HepG2 (cell line): ENCODE measurements around the gene STAM. TPM values are rescaled to one million over a fixed set of nuclear protein-coding genes. Genes with fewer than 3 reads are reported as not detected.

Experiments used
- ATAC-seq: fragments of 200-7000 bp; cut with Tn5 transposase; 3 replicates; pipeline ENCODE4 v1.9.1; 2020; ENCODE audit warnings: mild to moderate bottlenecking, moderate library complexity
- BruUV-seq: library from RNA; stranded (reverse); fragments of 400-500 nt; replicated peaks from 2 replicates; lab custom pipeline; 2021; lab: Mats Ljungman, UMichigan
- CTCF ChIA-PET: fragments of 300-600 bp; formaldehyde crosslinking; extraction: SDS; loops from one replicate; lab custom pipeline; 2021; ENCODE audit warnings: low total read pairs, inconsistent platforms, low intra/inter-chr PET ratio; lab: Yijun Ruan, JAX
- POLR2A ChIA-PET: fragments of 350-600 bp; sonication (Branson Sonifier 250); formaldehyde crosslinking; loops from one replicate; lab custom pipeline; 2020; ENCODE audit warnings: antibody characterized with exemption, inconsistent platforms; lab: Yijun Ruan, JAX
- DNase-seq: peaks from one replicate; pipeline ENCODE4 v3.0.0-alpha.2; 2015; ENCODE audit warnings: low spot score
- FAIRE-seq: peaks from 3 replicates; lab custom pipeline; 2011; peaks lifted over from hg19 to GRCh38; lab: Jason Lieb, UNC
- H2AFZ ChIP-seq: one replicate; pipeline ENCODE4 v1.6.1; 2011; ENCODE audit warnings: low read length, inconsistent platforms
- H3K27ac ChIP-seq: fragments of 300-600 bp; 3 replicates; pipeline ENCODE4 v1.8.0; 2011; ENCODE audit warnings: mixed run types, mild to moderate bottlenecking, mixed read lengths, low read length, inconsistent platforms; ENCODE audit not compliant: insufficient read depth; ENCODE audit errors: extremely low read length
- H3K27me3 ChIP-seq, 2 experiments: fragments of 200-600 bp in 1 of 2; 2 replicates in 1 of 2; 3 replicates in 1 of 2; pipeline versions ENCODE4 v1.6.0 to v1.8.0; 2011; ENCODE audit warnings: low read length in 2 of 2, mild to moderate bottlenecking in 2 of 2, moderate library complexity in 2 of 2, inconsistent platforms in 1 of 2; ENCODE audit not compliant: insufficient read depth in 2 of 2, control insufficient read depth in 1 of 2
- H3K36me3 ChIP-seq, 2 experiments: fragments of 200-600 bp in 1 of 2; replicated peaks in 1 of 2; 2 replicates in 1 of 2; 3 replicates in 1 of 2; pipeline versions ENCODE4 v1.5.1 to v1.8.0; 2011; ENCODE audit warnings: low read length in 2 of 2, inconsistent platforms in 1 of 2; ENCODE audit not compliant: insufficient read depth in 2 of 2, control insufficient read depth in 1 of 2
- H3K4me1 ChIP-seq: 2 replicates; pipeline ENCODE4 v1.5.1; 2012; ENCODE audit warnings: low read length, inconsistent platforms; ENCODE audit not compliant: insufficient read depth
- H3K4me2 ChIP-seq: 2 replicates; pipeline ENCODE4 v1.6.0; 2011; ENCODE audit warnings: low read depth, low read length, inconsistent platforms
- H3K4me3 ChIP-seq, 3 experiments: fragments of 200-600 bp in 1 of 3; sonication (generic), shearing (Covaris generic) in 1 of 3; replicated peaks in 1 of 3; 2 replicates each; pipeline ENCODE4 v1.5.1; 2011 to 2016; ENCODE audit warnings: low read length in 3 of 3, inconsistent platforms in 2 of 3, low read depth in 2 of 3, mild to moderate bottlenecking in 2 of 3, control low read depth in 1 of 3, mixed read lengths in 1 of 3; ENCODE audit not compliant: insufficient read depth in 1 of 3
- H3K79me2 ChIP-seq: one replicate; pipeline ENCODE4 v1.6.1; 2011; ENCODE audit warnings: low read length, inconsistent platforms; ENCODE audit not compliant: insufficient read depth
- H3K9ac ChIP-seq: 2 replicates; pipeline ENCODE4 v1.6.0; 2011; ENCODE audit warnings: mild to moderate bottlenecking, low read depth, low read length, inconsistent platforms; ENCODE audit not compliant: insufficient read depth
- H3K9me3 ChIP-seq: 2 replicates; pipeline ENCODE4 v1.5.1; 2012; ENCODE audit warnings: mild to moderate bottlenecking, low read length
- H4K20me1 ChIP-seq: 2 replicates; pipeline ENCODE4 v1.6.0; 2011; ENCODE audit warnings: inconsistent platforms, mild to moderate bottlenecking, low read length, moderate library complexity; ENCODE audit not compliant: insufficient read depth
- ATF6 ChIP-seq: sonication (generic); formaldehyde crosslinking; conservative IDR thresholded peaks from 2 replicates; pipeline ENCODE4 v1.4.0; 2020; ENCODE audit warnings: missing genetic modification reagents
- GTF2F1 ChIP-seq: fragments of 150-350 bp; IDR thresholded peaks from 2 replicates; pipeline ENCODE4 v1.6.1; 2014; ENCODE audit warnings: low read length
- HINFP ChIP-seq: sonication (generic); formaldehyde crosslinking; IDR thresholded peaks from 2 replicates; pipeline ENCODE4 v1.4.0; 2020; ENCODE audit warnings: low read depth, mild to moderate bottlenecking, missing genetic modification reagents
- HNRNPH1 ChIP-seq: fragments of 200-400 bp; formaldehyde crosslinking; optimal IDR thresholded peaks from 2 replicates; pipeline ENCODE3; 2017; ENCODE audit warnings: mild to moderate bottlenecking, low read depth, low read length
- KDM5A ChIP-seq: fragments of 200-600 bp; sonication (generic); IDR thresholded peaks from 2 replicates; pipeline ENCODE4 v1.7.0; 2018; ENCODE audit warnings: antibody characterized with exemption, mild to moderate bottlenecking, low read length, borderline replicate concordance
- KDM5B ChIP-seq: sonication (generic); formaldehyde crosslinking; IDR thresholded peaks from 2 replicates; pipeline ENCODE4 v1.4.0; 2020; ENCODE audit warnings: missing genetic modification reagents, mild to moderate bottlenecking, borderline replicate concordance
- PCBP2 ChIP-seq: fragments of 200-400 bp; formaldehyde crosslinking; optimal IDR thresholded peaks from 2 replicates; pipeline ENCODE3; 2018; ENCODE audit warnings: low read length, low read depth; ENCODE audit not compliant: poor library complexity, severe bottlenecking
- RARG ChIP-seq: sonication (generic); formaldehyde crosslinking; IDR thresholded peaks from 2 replicates; pipeline ENCODE4 v1.4.0; 2020; ENCODE audit warnings: low read depth, mild to moderate bottlenecking, missing genetic modification reagents
- RNF219 ChIP-seq: sonication (generic); formaldehyde crosslinking; IDR thresholded peaks from 2 replicates; pipeline ENCODE4 v1.5.0; 2020; ENCODE audit warnings: mild to moderate bottlenecking, missing genetic modification reagents
- TCF7L2 ChIP-seq: IDR thresholded peaks from 2 replicates; pipeline ENCODE4 v1.6.1; 2011; ENCODE audit warnings: mild to moderate bottlenecking, low read depth, low read length, moderate library complexity
- U2AF2 ChIP-seq: fragments of 200-400 bp; formaldehyde crosslinking; IDR thresholded peaks from 2 replicates; pipeline ENCODE4 v1.6.1; 2017; ENCODE audit warnings: low read depth, mild to moderate bottlenecking, low read length
- XBP1 ChIP-seq: sonication (generic); formaldehyde crosslinking; IDR thresholded peaks from 2 replicates; pipeline ENCODE4 v1.5.0; 2020; ENCODE audit warnings: missing genetic modification reagents
- ZMYM2 ChIP-seq: sonication (generic); formaldehyde crosslinking; IDR thresholded peaks from 2 replicates; pipeline ENCODE4 v1.8.0; 2022; ENCODE audit warnings: mild to moderate bottlenecking, missing genetic modification reagents
- ZNF552 ChIP-seq: sonication (generic); formaldehyde crosslinking; IDR thresholded peaks from 2 replicates; pipeline ENCODE4 v1.9.0; 2022; ENCODE audit warnings: missing genetic modification reagents, mild to moderate bottlenecking, borderline replicate concordance
- ZNF710 ChIP-seq: sonication (generic); formaldehyde crosslinking; IDR thresholded peaks from 2 replicates; pipeline ENCODE4 v1.5.0; 2020; ENCODE audit warnings: mild to moderate bottlenecking, missing genetic modification reagents, borderline replicate concordance
- ZSCAN25 ChIP-seq: sonication (generic); formaldehyde crosslinking; IDR thresholded peaks from 2 replicates; pipeline ENCODE4 v1.8.0; 2022; ENCODE audit warnings: mild to moderate bottlenecking, missing genetic modification reagents
- WGBS: methylation state at CpG from one replicate; pipeline ENCODE4 v1.1.6; 2017; ENCODE audit warnings: low lambda C conversion rate; 5-methylcytosine and 5-hydroxymethylcytosine counted together
- in situ Hi-C: cut with HindIII; loops from 2 replicates; pipeline ENCODE4 v1.10.0; 2017; ENCODE audit warnings: low pct_unique_long_range_greater_than_20kb; ENCODE audit not compliant: extremely low pct_ligation_motif_present
- intact Hi-C: fragments of 100-400 bp; cut with micrococcal nuclease; formaldehyde crosslinking; loops from one replicate; pipeline ENCODE4 v1.10.0; 2022; ENCODE audit not compliant: unreplicated experiment
- polyA plus RNA-seq, 8 experiments: library from polyadenylated mRNA; depleted of rRNA in 3 of 8; stranded (reverse) in 7 of 8; unstranded in 1 of 8; fragments of >200 nt; fragmentation: Illumina TruSeq in 4 of 8; extraction: Trizol in 4 of 8; gene quantifications; 2 replicates each; pipeline versions ENCODE4 v1.2.1 to v1.2.3, GENCODE V29; 2011 to 2016; ENCODE audit warnings: low read depth in 4 of 8, missing spikeins in 1 of 8, mixed read lengths in 1 of 8; ENCODE audit not compliant: insufficient read depth in 1 of 8
- total RNA-seq, 5 experiments: library from RNA; depleted of rRNA; stranded (reverse); fragments of >200 nt; fragmentation: Illumina TruSeq; extraction: Trizol; gene quantifications; 2 replicates each; pipeline ENCODE4 v1.2.3, GENCODE V29; 2016; ENCODE audit warnings: low read depth in 1 of 5

The STAM gene
- total and polyA plus RNA-seq, 2 of the 13 experiments (the other 11 are each of a cell fraction or from before 2014, with no cell fraction given) = 19.5 to 25.1 TPM

DNA sequence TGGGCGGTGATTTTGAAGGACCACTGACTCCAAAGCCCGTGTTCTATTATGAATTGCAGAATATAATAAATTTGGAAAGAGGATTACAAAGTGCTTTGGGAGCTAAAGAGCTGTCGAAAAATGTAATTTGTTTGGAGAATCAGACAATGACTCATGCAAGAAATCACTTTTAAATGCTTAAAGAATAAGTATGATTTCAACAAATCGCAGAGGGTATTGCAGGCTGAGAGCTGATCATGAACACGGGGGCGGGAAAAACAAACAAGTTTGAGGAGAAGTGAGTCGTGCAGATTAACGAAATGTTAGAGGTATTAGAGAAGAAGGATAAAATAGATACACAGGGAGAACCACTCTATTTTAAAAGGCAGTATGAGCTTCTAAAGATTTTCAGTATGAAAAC lies 21.9 kb upstream of the STAM start (continued):
- TF ChIP-seq HINFP (CRISPR knock-in tag) (no peak), ATF6 (CRISPR knock-in tag) (no peak), ZNF710 (CRISPR knock-in tag) (no peak), TCF7L2 (no peak)

DNA sequence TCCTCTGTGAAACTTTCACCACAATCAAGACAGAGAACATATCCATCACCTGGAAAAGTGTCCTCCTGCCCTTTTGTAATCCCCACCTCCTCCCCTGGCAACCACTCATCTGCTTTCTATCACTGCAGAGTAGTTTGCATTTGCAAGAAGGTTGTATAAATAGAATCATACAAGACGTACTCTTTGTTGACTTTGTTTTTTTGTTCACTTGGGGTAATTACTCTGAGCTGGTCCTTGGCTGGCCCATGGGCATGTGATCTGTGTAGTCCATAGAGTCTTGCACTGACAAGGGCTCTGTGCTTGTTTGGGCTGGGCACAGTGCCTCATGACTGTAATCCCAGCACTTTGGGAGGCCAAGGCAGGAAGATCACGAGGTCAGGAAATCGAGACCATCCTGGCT lies 19.0 kb upstream of the STAM start:
- H3K27me3 ChIP-seq = peaks cover 0 to 20% of the 10 kb centered on the region in 2 experiments; a peak in 1 of 5 replicates
- no peak overlapping the region for H3K4me3 ChIP-seq
- H4K20me1 ChIP-seq = no peaks in the 10 kb centered on the region
- H3K79me2 ChIP-seq = no peaks in the 10 kb centered on the region
- in situ Hi-C loops = loop anchor here (25.0 kb wide), 1 partner anchor 487 kb away; no protein-coding TSS in a partner anchor
- ChIA-PET CTCF (no interaction called here), POLR2A (interaction anchor here (2.7 kb wide), 1 partner anchor 8 kb away, joined by 8 read pairs; the partner anchor contains the start of gene HACD1)
- ATAC-seq = no peak
- no peaks in the 10 kb centered on the region for H3K36me3 ChIP-seq
- peaks cover 5% of the 10 kb centered on the region for H3K4me1 ChIP-seq
- H3K9ac ChIP-seq = no peak overlapping the region
- no peak for DNase-seq
- WGBS = 0% methylated on average over 2 of the region's 3 CpGs
- H3K9me3 ChIP-seq = no peaks in the 10 kb centered on the region
- no peak overlapping the region for H2AFZ ChIP-seq
- H3K4me2 ChIP-seq = peak overlapping the region; percentile 18; the same call in 1 of the 2 replicates
- intact Hi-C loops = no loop called here
- no peak overlapping the region for H3K27ac ChIP-seq
- FAIRE-seq = no peak
- no TSS peak for BruUV-seq
- TF ChIP-seq HNRNPH1 (no peak), RARG (CRISPR knock-in tag) (no peak), XBP1 (CRISPR knock-in tag) (no peak), RNF219 (no peak), ZSCAN25 (CRISPR knock-in tag) (no peak), U2AF2 (no peak), GTF2F1 (no peak), ZMYM2 (CRISPR knock-in tag) (no peak), ZNF552 (no peak), PCBP2 (no peak), KDM5B (CRISPR knock-in tag) (no peak), KDM5A (no peak)
